ENCODE data around the gene IPPK.

DNA sequence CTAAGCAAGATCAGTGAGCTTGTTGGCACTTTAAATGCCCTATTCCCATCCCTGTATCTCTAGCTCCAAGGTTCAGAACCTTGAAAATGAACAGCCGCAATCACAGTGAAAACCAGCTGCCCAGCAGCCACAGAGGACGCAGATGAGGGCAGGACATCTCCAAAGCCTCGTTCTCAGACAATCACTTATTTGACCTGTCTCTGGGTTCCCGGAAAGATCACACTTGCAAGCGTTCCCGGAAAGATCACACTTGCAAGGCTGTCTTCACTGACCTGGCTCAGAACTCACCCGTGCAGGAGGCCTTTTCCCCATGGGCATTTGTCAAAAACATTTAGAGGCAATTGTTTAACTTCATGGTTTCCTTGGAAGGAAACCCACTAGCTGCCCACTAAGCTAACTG lies 25.7 kb downstream of the IPPK start:
- TF ChIP-seq POLR2A (IDR thresholded peaks at IDR 0.05; ENCODE audit: low read depth, low read length) (no peak), POLR2AphosphoS5 (IDR thresholded peaks at IDR 0.05; ENCODE audit: low read depth, low read length) (no peak), TAF1 (IDR thresholded peaks at IDR 0.05; ENCODE audit: borderline replicate concordance, low read depth, low read length) (no peak)

Measured in GM12892 (cell line).